ENCODE results near the gene MMS19.

- TF ChIP-seq CTCF (IDR thresholded peaks at IDR 0.05; ENCODE audit: low read depth, low read length, poor library complexity, severe bottlenecking), result no peak
- no peak for TF ChIP-seq EZH2phosphoT487 (IDR thresholded peaks at IDR 0.05; ENCODE audit: borderline replicate concordance, low read length)
Measured at GRCh38 chr10:97434557-97434956, 63.7 kb downstream of the MMS19 start.
